ENCODE results near the gene SRCIN1. TPM values are rescaled to one million over a fixed set of nuclear protein-coding genes. Genes with fewer than 3 reads are reported as not detected.

The SRCIN1 gene
- total and polyA plus RNA-seq, 2 donors (not counting 1 experiment from before 2014, with no cell fraction given) = 0.44 to 1.1 TPM

DNA sequence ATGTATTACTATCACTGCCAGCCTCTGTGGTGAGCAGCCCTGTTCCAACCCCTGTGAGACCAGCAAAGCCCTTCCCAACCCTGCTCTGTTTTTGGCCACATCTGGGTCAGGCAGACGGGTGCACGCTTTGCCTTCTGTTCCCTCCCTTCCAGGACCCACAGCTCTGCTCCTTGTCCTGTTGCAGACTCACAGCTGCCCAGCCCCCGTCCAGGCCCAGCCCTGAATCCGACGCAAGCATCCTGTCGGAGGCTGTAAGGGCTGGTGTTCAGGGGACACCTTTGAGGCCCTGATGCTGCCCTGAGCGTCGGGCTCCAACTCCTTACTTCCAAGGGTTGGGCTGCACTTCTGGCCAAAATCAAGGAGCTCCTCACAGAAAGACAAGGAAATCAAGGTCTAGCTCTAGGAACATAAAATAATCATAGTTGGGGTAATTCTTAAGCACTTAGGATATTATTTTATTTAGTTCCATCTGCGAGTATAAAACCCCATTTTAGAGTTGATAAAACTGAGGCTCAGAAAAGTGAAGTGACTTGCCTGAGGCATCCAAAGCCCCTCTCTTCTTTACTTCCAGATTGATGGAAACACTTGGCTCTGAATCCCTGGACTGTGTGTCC, 14.3 kb upstream of the SRCIN1 start:
- POLR2A ChIA-PET = no interaction called here
- H3K4me2 ChIP-seq (replicated peaks; ENCODE audit: low read depth, low read length, poor library complexity, severe bottlenecking) = no peak overlapping the region
- H3K4me3 ChIP-seq (ENCODE audit: control extremely low read depth in 1 of 5, extremely low read depth in 1 of 5, insufficient read depth in 1 of 5, low read depth in 2 of 5, low read length in 4 of 5) = no peak overlapping the region
- WGBS (ENCODE audit: insufficient coverage) = 86% methylated on average over 8 of the region's 9 CpGs
- no peaks in the 10 kb centered on the region for H4K20me1 ChIP-seq (ENCODE audit: control insufficient read depth, insufficient read depth, low read length, poor library complexity, severe bottlenecking)
- intact Hi-C loops (cut with micrococcal nuclease) = no loop called here
- H3K4me1 ChIP-seq (ENCODE audit: control insufficient read depth in 2 of 2, insufficient read depth in 2 of 2, low read length in 2 of 2) = no peaks in the 10 kb centered on the region
- no peaks in the 10 kb centered on the region for H3K36me3 ChIP-seq (replicated peaks in 1 of 2; ENCODE audit: control extremely low read depth in 1 of 2, control insufficient read depth in 1 of 2, extremely low read depth in 1 of 2, insufficient read depth in 2 of 2, low read length in 1 of 2)
- Mint-ChIP-seq H3K9me3 (ENCODE audit: insufficient read depth) (peaks cover 2% of the 10 kb centered on the region), H3K4me3 (no peak overlapping the region), H3K27ac (no peak overlapping the region), H3K27me3 (peaks cover 36% of the 10 kb centered on the region), H3K4me1 (peaks cover 6% of the 10 kb centered on the region)
- H3K79me2 ChIP-seq (ENCODE audit: control insufficient read depth, insufficient read depth, low read length) = no peaks in the 10 kb centered on the region
- CTCF ChIA-PET = no interaction called here
- H3K9me3 ChIP-seq (ENCODE audit: control extremely low read depth in 1 of 3, control insufficient read depth in 2 of 3, insufficient read depth in 1 of 3, low read length in 2 of 3) = peaks cover 0 to 4% (median 0%) of the 10 kb centered on the region in 3 donors
- ATAC-seq (ENCODE audit: low read depth) (no peak), DNase-seq (no peak)
- H3K9ac ChIP-seq (ENCODE audit: low read length) = no peak overlapping the region
- TF ChIP-seq EZH2 (IDR thresholded peaks at IDR 0.05; ENCODE audit: borderline replicate concordance, insufficient read depth, low read depth, low read length, poor library complexity, severe bottlenecking) (no peak), CTCF (IDR thresholded peaks at IDR 0.05) (no peak)
- peaks cover 0 to 8% (median 1%) of the 10 kb centered on the region in 4 experiments for H3K27me3 ChIP-seq (replicated peaks in 1 of 4; ENCODE audit: control extremely low read depth in 1 of 4, control insufficient read depth in 3 of 4, insufficient read depth in 4 of 4, low read length in 3 of 4)
- H2AFZ ChIP-seq (ENCODE audit: insufficient read depth, low read depth, low read length, poor library complexity, severe bottlenecking) = no peak overlapping the region
- H3K27ac ChIP-seq (ENCODE audit: low read length in 2 of 2) = no peak overlapping the region

DNA sequence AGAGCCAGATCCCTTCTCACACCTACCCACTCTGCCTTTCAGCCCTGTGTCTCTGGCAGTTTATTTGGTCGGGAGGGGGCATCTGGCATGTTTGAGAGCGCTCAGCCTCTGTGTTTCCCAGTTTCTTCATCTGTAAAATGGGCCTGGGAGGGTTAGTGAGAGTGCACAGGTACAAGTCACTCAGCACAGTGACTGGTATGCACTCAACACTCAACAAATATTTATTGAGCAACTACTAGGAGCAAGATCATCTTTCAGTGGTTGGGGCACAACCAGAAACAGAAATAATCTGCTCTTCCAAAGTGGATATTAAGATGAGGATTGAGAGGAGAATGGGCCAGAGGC, 13.7 kb upstream of the SRCIN1 start:
- Histone ChIP-seq H3K4me2 (replicated peaks; ENCODE audit: low read depth, low read length, poor library complexity, severe bottlenecking) (no peak overlapping the region), H3K36me3 (replicated peaks in 1 of 2; ENCODE audit: control extremely low read depth in 1 of 2, control insufficient read depth in 1 of 2, extremely low read depth in 1 of 2, insufficient read depth in 2 of 2, low read length in 1 of 2) (no peaks in the 10 kb centered on the region), H3K27ac (ENCODE audit: low read length in 2 of 2) (no peak overlapping the region), H4K20me1 (ENCODE audit: control insufficient read depth, insufficient read depth, low read length, poor library complexity, severe bottlenecking) (no peaks in the 10 kb centered on the region), H3K27me3 (replicated peaks in 1 of 4; ENCODE audit: control extremely low read depth in 1 of 4, control insufficient read depth in 3 of 4, insufficient read depth in 4 of 4, low read length in 3 of 4) (peaks cover 0 to 7% (median 2%) of the 10 kb centered on the region in 4 experiments), H3K9ac (ENCODE audit: low read length) (no peak overlapping the region), H2AFZ (ENCODE audit: insufficient read depth, low read depth, low read length, poor library complexity, severe bottlenecking) (no peak overlapping the region), H3K4me3 (ENCODE audit: control extremely low read depth in 1 of 5, extremely low read depth in 1 of 5, insufficient read depth in 1 of 5, low read depth in 2 of 5, low read length in 4 of 5) (no peak overlapping the region), H3K9me3 (ENCODE audit: control extremely low read depth in 1 of 3, control insufficient read depth in 2 of 3, insufficient read depth in 1 of 3, low read length in 2 of 3) (peaks cover 0 to 2% (median 0%) of the 10 kb centered on the region in 3 donors), H3K4me1 (ENCODE audit: control insufficient read depth in 2 of 2, insufficient read depth in 2 of 2, low read length in 2 of 2) (no peaks in the 10 kb centered on the region), H3K79me2 (ENCODE audit: control insufficient read depth, insufficient read depth, low read length) (no peaks in the 10 kb centered on the region)
- TF ChIP-seq EZH2 (IDR thresholded peaks at IDR 0.05; ENCODE audit: borderline replicate concordance, insufficient read depth, low read depth, low read length, poor library complexity, severe bottlenecking) (no peak), CTCF (IDR thresholded peaks at IDR 0.05) (no peak)
- H3K4me1 Mint-ChIP-seq = peaks cover 2% of the 10 kb centered on the region
- intact Hi-C loops (cut with micrococcal nuclease) = no loop called here
- H3K4me3 Mint-ChIP-seq = no peak overlapping the region
- no peak for ATAC-seq (ENCODE audit: low read depth)
- ChIA-PET CTCF (no interaction called here), POLR2A (no interaction called here)
- H3K27ac Mint-ChIP-seq = no peak overlapping the region
- DNase-seq = no peak
- H3K27me3 Mint-ChIP-seq = peaks cover 33% of the 10 kb centered on the region
- WGBS (ENCODE audit: insufficient coverage) = no CpG with 5 or more reads among the region's 2 CpGs
- H3K9me3 Mint-ChIP-seq (ENCODE audit: insufficient read depth) = no peaks in the 10 kb centered on the region

Measured in B cell (primary cell).